HuH-7.5 (cell line): ENCODE results near the gene MX2.
"Not testable (repeated sequence)": the region's sequence is repeated elsewhere in the genome, so short reads cannot be mapped to it uniquely, and the experiment has no call there.

ENCODE experiments used
- DNase-seq: peaks from one replicate; pipeline ENCODE4 v3.0.0; 2011; ENCODE audit warnings: low spot score

The MX2 gene

GRCh38 chr21:41337515-41337914 is 24.3 kb upstream of the MX2 start:
- no peak for DNase-seq

DNA sequence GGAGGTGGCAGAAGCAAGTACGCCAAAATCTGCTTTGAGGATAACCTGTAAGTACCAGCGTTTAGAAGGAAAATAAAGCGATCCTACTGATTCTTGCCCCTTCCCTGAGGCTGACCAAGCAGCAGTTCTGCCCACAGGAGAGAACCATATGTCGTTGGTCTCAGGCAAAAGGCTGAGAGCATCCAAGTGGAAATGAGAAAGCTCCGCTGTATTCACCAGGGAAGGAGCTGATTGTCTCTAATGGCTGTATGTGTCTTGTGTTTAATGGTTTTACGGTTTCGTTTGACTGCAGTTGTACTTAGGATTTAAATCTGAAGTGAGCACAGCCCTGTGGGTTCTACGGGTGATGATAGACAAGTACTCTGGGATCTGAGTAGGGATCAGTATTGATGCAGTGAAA is 23.4 kb upstream of the MX2 start:
- no peak for DNase-seq

GRCh38 chr21:41342035-41342434 is 19.8 kb upstream of the MX2 start:
- DNase-seq: no peak

GRCh38 chr21:41344146-41344545 is 17.7 kb upstream of the MX2 start:
- no peak for DNase-seq

- no peak for DNase-seq
Measured at GRCh38 chr21:41345356-41345755, 16.5 kb upstream of the MX2 start.

DNA sequence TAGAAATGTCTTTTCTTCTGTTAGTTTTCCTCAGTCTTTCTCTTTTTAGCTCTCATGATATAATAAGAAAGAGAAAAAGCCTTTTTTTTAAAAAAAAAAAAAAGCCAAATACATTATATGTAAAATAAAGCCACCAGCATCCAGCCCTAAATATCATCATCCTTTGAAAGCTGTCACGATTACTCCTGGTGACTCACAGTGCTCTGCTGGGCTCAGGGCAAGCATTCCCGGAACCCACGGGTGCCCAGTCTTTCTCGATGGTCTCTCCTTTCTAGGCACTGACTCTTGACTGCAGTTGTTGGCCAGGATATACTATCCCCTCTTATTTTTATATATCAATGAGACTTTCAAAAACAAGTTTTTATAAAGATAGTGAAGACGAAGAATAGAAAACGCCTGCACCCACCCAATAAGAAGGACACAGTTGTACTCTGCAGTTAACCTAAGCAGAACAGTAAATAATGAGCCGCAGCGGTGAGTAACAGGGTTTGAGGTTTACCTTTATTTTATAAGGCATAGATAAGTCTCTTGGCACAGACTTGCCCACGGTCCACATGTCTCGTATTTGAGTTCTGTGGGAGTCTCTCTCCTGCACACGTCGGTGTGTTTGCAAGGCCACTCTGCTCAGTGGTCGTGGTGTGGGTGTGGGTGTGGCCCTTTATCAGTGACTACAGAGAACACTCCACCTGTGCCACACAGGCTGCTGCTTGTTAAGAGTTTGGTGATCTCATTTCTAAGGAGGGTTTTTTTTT is 15.7 kb upstream of the MX2 start:
- DNase-seq: no peak

- no peak for DNase-seq
Measured at GRCh38 chr21:41346758-41347157, 15.1 kb upstream of the MX2 start.

DNA sequence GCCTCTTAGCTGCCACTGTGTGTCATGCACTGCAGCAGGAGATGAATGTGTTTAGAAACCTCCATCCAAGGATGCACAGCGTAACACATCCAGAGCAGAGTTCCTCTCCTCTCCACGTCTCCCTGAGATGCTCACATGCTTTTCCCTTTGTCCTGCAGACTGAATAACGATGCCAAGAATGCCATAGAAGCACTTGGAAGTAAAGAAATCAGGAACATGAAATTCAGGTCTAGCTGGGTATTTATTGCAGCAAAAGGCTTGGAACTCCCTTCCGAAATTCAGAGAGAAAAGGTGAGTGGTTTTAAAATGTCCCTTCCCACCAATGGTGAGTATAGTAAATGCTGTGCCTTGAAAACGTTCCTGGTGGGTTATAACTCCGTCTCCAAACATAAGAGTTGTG is 13.4 kb upstream of the MX2 start:
- no peak for DNase-seq

DNA sequence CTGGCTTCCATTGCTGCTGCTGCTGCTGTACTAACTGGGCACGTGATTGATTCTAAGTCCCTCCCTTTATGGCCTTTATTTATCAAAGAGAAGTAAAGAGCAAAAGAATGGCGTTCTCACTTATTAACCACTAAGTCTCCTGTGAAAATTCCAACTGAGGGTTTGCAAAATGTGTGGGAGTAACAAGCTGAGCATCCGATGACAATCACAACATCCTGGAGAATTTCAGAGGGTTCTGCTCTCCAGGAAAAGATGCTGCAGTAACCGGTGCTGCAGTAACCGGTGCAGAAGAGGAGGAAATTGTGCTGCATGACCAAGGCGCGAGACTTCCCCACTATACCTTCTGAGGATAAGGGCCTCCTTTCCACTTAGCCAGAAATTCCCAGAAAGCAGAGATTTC is 12.7 kb upstream of the MX2 start:
- DNase-seq: no peak

DNA sequence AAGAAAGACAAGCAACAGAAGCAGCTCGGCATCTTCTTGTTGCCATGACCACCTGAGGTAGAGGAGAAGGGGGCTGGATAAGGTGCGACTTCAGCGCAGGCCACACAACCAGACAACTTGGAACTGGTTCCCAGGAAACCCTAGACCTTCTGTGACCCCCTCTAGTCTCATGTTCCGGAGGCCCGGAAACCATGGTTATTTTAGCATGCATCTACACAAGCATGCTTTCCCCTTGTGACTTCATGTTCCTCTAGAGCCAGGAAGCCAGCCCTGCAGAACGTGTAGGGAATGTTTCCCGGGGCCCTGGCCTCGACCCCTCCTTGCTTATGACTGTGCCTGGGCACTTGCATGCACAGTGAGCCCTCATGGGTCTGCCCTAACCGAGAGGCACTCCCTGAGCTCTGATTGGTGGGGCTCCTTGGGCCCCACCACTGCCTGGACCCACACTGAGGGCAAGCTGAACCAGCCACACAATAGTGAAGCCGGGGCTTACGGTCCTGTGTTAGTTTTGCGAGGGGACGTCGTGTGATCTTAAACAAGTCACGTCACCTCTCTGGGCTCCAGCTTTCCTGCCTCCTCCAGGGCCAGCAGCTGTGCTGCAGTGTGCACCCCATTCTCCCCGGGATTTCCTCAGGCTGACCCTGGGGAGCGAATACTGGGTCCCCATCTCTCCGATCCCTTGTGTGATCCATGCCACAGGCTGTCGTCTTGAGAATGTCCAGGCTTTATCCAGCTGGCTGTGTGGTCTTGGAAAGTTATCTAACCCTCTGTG is 12.0 kb upstream of the MX2 start:
- no peak for DNase-seq

DNA sequence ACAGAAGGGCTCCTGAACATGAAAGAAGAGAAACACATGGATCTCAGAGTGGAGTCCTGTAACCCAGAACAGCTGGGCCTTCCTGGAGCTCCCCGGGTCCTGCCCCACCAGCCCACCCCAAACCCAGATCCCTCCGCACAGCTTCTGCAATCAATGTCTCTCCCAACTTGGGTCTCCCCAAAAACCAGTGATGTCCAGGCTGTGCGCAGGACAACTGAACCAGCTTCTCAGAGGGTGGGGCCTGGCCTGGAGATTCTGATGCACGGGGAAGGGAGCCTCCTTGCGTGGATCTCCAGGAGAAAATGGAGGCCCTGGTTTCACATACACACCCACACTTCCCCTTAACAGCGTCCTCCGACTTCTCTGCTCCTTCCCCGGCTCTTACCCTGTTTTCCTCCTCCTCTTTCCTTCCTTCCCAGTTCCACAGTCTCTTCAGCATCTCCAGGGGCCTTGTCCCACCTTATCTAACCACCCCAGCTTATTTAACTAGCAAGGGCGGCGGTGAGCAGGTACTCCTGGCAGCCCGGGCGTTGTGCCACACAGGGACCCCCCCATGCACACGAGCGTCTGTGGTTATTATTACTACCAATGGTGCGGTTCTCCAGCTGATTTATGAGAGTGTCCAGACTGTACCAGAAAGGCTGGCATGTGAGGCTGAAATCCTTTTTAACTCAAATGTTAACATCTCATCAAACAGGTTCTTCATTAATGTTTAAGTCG is 11.2 kb upstream of the MX2 start:
- DNase-seq: no peak

DNA sequence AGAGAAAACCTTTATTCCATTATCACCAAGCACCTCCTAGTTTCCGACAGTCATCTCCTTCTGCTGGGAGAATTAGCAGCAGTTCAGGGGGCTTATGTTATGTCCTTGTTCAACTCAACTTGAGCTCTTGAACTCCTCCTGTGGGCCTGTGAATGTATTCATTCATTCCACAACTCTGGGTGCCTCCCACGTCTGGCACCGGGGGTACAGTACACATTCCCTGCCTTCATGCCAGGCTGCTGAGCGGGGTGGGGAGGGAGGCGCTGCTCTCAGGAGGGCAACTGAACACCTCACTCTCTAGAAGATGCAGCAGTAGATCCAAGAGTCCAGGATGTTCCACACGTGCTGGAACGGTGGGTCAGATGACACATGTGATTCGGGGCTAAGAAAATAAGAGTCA is 4.3 kb upstream of the MX2 start:
- no peak for DNase-seq

DNA sequence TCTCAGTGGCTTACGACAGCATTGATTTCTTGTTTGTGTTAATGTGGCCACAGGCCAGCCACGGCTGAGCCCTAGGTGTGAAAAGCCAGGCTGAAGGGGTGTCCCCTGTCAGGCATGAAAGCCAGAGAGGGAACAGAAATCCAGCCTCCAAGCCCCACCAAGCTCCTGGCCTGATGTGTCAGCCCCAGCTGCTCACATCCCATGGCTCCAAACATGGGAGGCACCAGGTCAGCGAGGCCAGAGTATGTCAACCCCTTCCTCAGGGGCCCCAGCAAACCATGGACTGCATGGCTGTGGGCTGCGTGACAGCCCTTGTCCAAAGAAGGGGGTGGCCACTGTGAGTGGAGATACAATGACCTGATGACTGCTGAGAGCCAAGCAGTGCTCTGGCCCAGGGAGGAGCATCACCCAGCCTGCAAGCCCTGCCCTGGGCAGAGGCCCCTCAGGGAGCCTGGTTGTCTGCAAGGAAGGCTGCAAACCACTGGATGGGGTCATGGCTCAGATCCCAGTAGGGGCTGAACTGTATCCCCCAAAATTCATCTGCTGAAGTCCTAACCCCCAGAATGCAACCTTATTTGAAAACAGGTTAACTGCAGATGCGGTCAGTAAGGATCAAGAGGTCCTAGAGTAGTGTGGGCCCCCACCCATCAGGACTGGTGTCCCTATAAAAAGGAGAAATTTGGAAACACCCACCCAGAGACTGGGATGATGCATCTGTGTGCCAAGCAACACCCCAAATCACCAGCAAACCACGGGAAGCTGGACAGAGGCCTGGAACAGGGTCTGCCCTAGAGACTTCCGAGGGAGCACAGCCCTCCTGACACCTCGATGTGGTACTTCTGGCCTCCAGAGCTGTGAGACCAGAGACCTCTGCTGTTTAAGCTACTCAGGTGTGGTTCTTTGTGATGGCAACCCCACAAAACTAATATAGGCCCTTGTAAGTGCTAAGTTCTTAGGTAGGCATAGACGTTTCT is 3.3 kb upstream of the MX2 start:
- no peak for DNase-seq

GRCh38 chr21:41359286-41359685 is 2.5 kb upstream of the MX2 start:
- no peak for DNase-seq

DNA sequence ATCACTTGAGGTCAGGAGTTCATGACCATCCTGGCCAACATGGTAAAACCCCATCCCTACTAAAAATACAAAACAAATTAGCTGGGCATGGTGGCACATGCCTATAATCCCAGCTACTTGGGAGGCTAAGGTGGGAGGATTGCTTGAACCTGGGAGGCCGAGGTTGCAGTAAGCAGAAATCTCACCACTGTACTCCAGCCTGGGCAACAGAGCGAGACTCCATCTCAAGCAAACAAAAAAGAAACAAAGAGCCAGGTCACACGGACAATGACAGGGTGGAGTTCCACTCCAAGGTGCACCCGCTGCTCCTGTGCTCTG is 2.1 kb upstream of the MX2 start:
- not testable (repeated sequence) for DNase-seq

- no peak for DNase-seq
Measured at GRCh38 chr21:41360072-41360821, 1.6 kb upstream of the MX2 start.

DNA sequence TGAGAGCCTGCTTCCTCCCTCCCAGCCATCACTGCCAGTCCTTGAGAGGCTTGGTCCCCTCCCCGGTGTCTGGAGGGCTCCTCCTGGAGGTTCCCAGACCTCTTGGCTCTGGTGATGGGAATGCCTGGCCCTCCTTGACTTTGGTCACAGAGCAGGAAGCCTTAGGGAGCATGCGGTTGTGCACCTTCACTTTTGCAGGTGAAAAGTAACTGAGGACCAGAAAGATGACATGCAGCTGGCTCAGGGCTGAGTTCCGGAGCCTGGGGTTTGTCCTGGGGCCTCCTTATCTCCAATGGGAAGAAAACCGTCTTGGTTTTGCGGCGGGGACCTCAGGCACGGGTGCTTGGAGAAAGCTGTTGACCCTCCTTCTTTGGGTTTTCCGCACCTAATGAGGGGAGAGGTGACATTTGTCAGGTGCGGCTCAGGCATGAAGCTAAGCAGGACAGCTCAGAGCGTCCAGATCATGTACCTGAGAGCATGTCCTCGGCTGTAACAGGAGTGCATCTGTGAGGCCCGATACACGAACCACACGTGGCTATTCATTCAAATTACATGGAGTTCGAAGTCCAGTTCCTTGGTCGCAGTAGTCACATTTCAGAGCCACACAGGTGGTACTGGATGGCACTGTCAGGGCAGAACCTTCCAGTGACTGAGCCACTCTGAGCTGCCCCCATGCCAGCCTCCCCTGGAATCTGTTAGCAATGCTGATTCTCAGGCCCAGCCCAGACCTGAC is 608 bp upstream of the MX2 start:
- no peak for DNase-seq

- no peak for DNase-seq
Measured at GRCh38 chr21:41362605-41363369, 960 bp downstream of the MX2 start.

DNA sequence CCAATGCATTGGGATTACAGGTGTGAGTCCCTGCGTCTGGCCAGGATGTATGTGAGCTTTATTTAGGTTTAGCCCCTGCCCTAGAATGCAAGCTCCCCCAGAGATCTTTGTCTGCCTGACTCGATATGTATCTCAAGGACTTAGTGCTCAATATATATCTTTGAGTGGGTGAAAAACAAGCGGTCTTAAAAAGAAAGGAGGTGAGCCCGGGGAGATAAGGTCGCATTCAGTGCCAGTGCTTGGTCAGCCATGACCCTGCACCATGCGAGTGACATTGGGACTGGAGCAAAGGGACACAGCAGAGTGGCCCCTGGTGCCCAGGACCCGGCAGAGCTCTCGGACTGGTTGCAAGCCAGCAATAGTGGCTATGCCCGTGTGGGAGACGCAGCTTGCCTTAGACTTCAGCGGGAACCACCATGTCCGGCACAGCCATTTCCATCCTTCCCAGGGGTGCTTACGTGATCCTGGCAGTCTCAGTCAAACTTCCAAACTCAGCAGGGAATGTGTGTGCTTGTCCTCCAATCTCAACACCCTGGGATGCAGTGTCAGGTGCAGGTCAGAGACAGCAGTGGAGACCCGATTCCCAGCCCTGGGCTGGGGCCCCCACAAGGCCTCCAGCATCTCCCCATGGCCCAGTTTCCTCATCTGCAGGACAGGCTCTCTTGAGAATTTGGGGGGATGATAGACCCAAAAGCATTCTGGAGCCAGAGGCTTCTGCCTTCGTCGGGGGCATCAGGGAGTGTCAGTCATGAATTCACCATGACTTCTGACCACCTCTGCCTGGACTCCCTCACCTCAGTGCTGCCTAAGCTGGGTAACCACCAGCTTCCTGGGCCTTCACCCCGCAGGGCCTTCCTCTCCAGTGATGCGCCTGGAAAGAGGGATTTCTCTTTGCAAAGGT is 1.8 kb downstream of the MX2 start:
- DNase-seq: no peak
